Testis (tissue), 3 donors: ENCODE measurements around the gene HAPLN3. TPM values are rescaled to one million over a fixed set of nuclear protein-coding genes. Genes with fewer than 3 reads are reported as not detected.

Experiments used
- DNase-seq: peaks from one replicate; pipeline ENCODE4 v3.0.0-alpha.2; 2019
- H3K27ac ChIP-seq, 2 donors: fragments of 200-600 bp; sonication (generic); one replicate each; pipeline ENCODE4 v1.5.1; 2019
- H3K27me3 ChIP-seq: fragments of 200-600 bp; sonication (generic); one replicate; pipeline ENCODE4 v1.5.1; 2019
- H3K36me3 ChIP-seq: fragments of 200-600 bp; sonication (generic); one replicate; pipeline ENCODE4 v1.5.1; 2017; ENCODE audit warnings: low read depth; ENCODE audit errors: missing control alignments
- H3K4me1 ChIP-seq: fragments of 200-600 bp; sonication (generic); one replicate; pipeline ENCODE4 v1.5.1; 2019
- H3K4me3 ChIP-seq, 2 donors: fragments of 200-600 bp; sonication (generic); one replicate each; pipeline ENCODE4 v1.5.1; 2017 to 2019
- H3K9me3 ChIP-seq: fragments of 200-600 bp; sonication (generic); one replicate; pipeline ENCODE4 v1.5.1; 2017
- POLR2A ChIP-seq: fragments of 450-650 bp; IDR thresholded peaks from one replicate; pipeline ENCODE4 v1.6.1; 2017; ENCODE audit warnings: antibody characterized with exemption, mild to moderate bottlenecking, moderate library complexity
- WGBS, 2 donors: methylation state at CpG; one replicate each; pipeline ENCODE4 v1.1.5; 2018; 5-methylcytosine and 5-hydroxymethylcytosine counted together
- intact Hi-C: fragments of 100-400 bp; cut with DNase I; formaldehyde crosslinking; loops from one replicate; pipeline ENCODE4 v1.15.1; 2023; ENCODE audit warnings: low total_unique reads
- polyA plus RNA-seq: library from polyadenylated mRNA; stranded (reverse); fragments of 350-450 nt; fragmentation: Illumina TruSeq; extraction: RNeasy Lipid Tissue Mini Kit (QIAGEN cat#74804); gene quantifications from one replicate; pipeline ENCODE4 v1.2.3, GENCODE V29; 2014; ENCODE audit warnings: low read depth, low replicate concordance; ENCODE audit not compliant: insufficient read depth
- total RNA-seq, 2 donors: library from RNA; depleted of rRNA; stranded (reverse); fragments of >200 nt; gene quantifications; one replicate each; pipeline ENCODE4 v1.2.3, GENCODE V29; 2016
- TF ChIP-seq, protein P1 (sequence below), 3 experiments: fragments of 450-650 bp in 2 of 3; fragments of 200-600 bp in 1 of 3; sonication (generic) in 1 of 3; IDR thresholded peaks; one replicate each; pipeline ENCODE4 v1.5.1; 2016 to 2019; ENCODE audit warnings: antibody characterized with exemption in 3 of 3, mild to moderate bottlenecking in 2 of 3, moderate library complexity in 1 of 3

The HAPLN3 gene
- total and polyA plus RNA-seq, 3 donors from 2014 or later: 4.8 to 5.6 (median 5.0) TPM

DNA sequence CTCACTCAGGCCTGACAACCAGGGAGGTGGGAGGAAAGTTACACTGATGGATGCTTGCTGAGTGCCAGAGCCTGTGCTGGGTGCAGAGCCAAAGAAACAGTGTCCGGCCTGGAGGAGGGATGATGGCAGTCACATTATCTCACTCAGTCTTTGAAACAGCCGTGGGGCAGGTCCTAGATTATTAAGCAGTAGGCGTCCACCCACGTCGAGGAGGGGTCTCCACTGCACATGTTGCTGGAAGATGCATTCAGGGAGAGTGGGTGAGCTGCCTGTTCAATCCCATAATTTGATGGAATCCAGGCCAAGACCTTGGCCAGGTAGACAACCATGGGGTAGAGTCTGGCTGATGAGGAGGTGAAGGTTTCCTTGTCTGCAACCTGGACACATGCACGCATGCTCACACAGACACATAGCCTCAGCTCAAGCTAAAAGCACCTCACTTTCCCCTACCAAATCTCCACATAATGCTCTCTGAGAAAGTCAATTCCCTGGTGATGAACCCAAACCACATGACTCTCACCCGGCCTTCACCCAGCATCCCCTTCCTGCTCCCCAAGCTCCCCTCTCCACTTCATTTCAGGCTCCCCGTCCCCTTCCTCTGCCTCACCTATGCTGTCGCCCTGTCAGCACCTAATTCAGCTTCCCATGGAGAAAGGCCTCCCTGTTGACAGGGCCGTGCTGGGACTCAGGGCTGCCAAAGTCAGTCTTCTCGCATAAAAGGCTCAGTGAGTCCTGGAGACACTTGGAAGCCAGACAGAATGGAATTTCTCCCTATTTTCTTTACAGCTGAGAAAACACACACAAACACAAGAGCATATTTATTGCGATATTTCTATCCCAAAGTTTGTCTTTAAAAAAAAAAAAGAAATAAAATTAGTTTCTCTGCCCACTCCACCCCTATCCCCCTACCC lies 62.3 kb downstream of the HAPLN3 start:
- Histone ChIP-seq H3K9me3 (no peaks in the 10 kb centered on the region), H3K36me3 (no peaks in the 10 kb centered on the region), H3K27me3 (no peaks in the 10 kb centered on the region), H3K4me3 (no peak overlapping the region), H3K27ac (peak overlapping the region; percentile 25 to 41), H3K4me1 (peaks cover 10% of the 10 kb centered on the region)
- 48 to 54% methylated on average over 12 of the region's 12 CpGs for WGBS, 2 donors
- peak; percentile 33 for DNase-seq
- intact Hi-C loops: loop anchor here (10.0 kb wide), 1 partner anchor 178 kb away; no protein-coding TSS in a partner anchor
- no peak for TF ChIP-seq POLR2A
- TF ChIP-seq, protein P1, sequence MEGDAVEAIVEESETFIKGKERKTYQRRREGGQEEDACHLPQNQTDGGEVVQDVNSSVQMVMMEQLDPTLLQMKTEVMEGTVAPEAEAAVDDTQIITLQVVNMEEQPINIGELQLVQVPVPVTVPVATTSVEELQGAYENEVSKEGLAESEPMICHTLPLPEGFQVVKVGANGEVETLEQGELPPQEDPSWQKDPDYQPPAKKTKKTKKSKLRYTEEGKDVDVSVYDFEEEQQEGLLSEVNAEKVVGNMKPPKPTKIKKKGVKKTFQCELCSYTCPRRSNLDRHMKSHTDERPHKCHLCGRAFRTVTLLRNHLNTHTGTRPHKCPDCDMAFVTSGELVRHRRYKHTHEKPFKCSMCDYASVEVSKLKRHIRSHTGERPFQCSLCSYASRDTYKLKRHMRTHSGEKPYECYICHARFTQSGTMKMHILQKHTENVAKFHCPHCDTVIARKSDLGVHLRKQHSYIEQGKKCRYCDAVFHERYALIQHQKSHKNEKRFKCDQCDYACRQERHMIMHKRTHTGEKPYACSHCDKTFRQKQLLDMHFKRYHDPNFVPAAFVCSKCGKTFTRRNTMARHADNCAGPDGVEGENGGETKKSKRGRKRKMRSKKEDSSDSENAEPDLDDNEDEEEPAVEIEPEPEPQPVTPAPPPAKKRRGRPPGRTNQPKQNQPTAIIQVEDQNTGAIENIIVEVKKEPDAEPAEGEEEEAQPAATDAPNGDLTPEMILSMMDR (IDR thresholded peaks at IDR 0.05): no peak

DNA sequence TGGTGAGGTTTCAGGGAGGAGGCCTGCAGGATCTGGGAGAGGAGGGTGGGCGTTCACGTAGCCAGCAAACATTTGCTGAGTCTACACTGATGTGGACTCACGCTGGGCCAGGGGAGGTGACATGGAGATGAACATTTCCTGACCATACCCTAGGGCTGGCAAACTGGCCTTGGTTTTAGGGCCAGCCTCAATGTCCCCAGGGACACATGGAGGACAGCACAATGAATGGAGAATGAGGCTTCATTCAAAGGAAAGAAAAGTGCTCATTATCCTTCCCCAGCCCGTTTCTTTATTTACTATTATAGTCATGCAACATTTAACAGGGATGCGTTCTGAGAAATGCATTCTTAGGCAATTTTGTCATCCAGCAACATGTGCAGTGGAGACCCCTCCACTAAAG lies 65.3 kb downstream of the HAPLN3 start:
- WGBS, 2 donors: 67 to 75% methylated on average over 5 of the region's 5 CpGs
- no peaks in the 10 kb centered on the region for H3K36me3 ChIP-seq
- peaks cover 10% of the 10 kb centered on the region for H3K4me1 ChIP-seq
- H3K4me3 ChIP-seq: no peak overlapping the region
- intact Hi-C loops: loop anchor here (10.0 kb wide), 1 partner anchor 175 kb away; no protein-coding TSS in a partner anchor
- no peak overlapping the region for H3K27ac ChIP-seq
- DNase-seq: no peak
- H3K9me3 ChIP-seq: no peaks in the 10 kb centered on the region
- H3K27me3 ChIP-seq: no peaks in the 10 kb centered on the region
- TF ChIP-seq, protein P1 (IDR thresholded peaks at IDR 0.05): no peak
- no peak for TF ChIP-seq POLR2A

DNA sequence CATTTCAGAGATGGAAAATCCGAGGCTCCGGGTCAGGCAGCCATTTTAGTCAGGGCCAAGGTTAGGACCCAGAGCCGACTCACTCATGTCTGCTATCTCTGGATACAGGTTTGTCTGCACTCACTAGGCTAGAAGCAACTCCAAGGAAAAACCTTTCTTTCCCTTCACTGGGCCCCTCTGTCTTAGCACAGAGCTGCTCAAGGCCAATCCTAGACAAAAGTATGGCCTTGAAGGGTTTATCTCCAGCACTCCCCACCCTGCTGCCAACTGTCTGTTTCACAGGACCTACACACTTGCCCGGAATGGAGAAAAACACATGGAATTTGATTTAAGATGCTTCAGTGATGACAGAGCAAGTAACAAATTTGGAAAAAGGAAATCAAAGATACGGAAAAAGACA lies 66.6 kb downstream of the HAPLN3 start:
- H3K4me1 ChIP-seq: peaks cover 8% of the 10 kb centered on the region
- H3K9me3 ChIP-seq: no peaks in the 10 kb centered on the region
- H3K27ac ChIP-seq: no peak overlapping the region
- TF ChIP-seq POLR2A: no peak
- TF ChIP-seq, protein P1 (IDR thresholded peaks at IDR 0.05): no peak
- no peaks in the 10 kb centered on the region for H3K27me3 ChIP-seq
- H3K36me3 ChIP-seq: no peaks in the 10 kb centered on the region
- intact Hi-C loops: no loop called here
- H3K4me3 ChIP-seq: no peak overlapping the region
- peak; percentile 26 for DNase-seq
- WGBS, 2 donors: 34 to 57% methylated on average over 5 of the region's 5 CpGs

Other genes with a start within 250 kb of the HAPLN3 start
- gene ACAN, start 92.1 kb downstream of the HAPLN3 start, total RNA-seq: 1 to 10 TPM; 4.1 to 6.6 TPM
- 2.4 TPM for gene ACAN, start 92.1 kb downstream of the HAPLN3 start, polyA plus RNA-seq
- 100 to 1,000 TPM; 163 to 260 TPM for gene MFGE8, start 17.8 kb upstream of the HAPLN3 start, total RNA-seq
- gene MFGE8, start 17.8 kb upstream of the HAPLN3 start, polyA plus RNA-seq: 137 TPM
- gene ABHD2, start 192.9 kb upstream of the HAPLN3 start, total RNA-seq: 100 to 1,000 TPM in 1 of 2 donors, 10 to 100 TPM in 1; 82.5 to 109 TPM
- 214 TPM for gene ABHD2, start 192.9 kb upstream of the HAPLN3 start, polyA plus RNA-seq